Panc1 (cell line): ENCODE data around the gene SLC34A3.

Source experiments
- CTCF ChIP-seq: fragments of 450-650 bp; IDR thresholded peaks from 2 replicates; pipeline ENCODE4 v1.5.1; 2017; ENCODE audit warnings: mild to moderate bottlenecking
- TF ChIP-seq, protein P1 (sequence below), 2 experiments: IDR thresholded peaks; 2 replicates each; pipeline ENCODE4 v1.6.1; 2011 to 2012; ENCODE audit warnings: low read depth in 2 of 2, control low read depth in 1 of 2, low read length in 1 of 2, mild to moderate bottlenecking in 1 of 2, moderate library complexity in 1 of 2; ENCODE audit not compliant: insufficient read depth in 1 of 2

DNA sequence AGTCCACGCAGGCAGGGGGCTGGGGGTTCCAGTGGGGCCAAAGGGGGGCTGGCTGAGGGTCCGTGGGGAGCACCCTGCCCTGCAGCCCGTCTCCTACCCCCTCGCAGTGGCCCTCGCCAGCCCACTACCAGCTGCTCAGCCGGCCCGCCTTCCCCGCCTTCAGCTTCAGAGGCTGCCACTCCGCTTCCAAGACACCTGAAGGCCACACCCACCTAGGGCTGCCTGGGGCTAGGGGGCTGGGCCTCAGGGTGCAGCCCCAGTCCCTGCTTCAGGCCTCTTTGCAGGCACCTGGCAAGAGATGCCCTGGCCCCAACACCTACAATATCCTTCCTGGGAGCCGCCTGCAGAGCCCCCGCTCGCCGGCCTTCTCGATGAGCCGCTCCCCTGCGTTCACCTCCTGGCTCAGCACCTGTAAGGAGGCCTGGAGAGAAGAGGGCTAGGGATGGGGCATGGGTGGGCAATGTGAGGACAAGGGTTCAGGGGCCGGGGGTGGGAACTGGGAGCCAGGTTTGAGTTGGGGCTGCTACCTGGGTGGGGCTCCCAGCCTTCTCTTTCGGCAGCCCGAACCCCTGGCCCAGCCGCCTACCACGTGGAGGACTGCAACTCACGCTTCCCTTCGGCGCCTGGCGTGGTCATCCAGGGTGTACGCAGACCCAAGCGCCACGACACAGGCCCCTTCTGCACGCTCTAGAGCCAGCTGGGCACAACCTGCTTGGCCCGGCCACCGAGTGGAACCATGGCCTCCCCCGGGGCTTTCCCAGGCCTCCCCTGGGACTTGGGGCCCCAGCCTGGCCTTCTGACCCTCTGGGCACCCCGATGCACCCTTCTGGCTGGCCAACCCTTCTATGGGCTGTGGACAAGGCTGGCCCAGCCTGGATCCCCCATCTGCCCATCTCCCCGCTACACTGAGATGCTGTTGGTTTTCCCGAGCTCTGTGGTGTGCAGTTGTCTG is 22.1 kb downstream of the SLC34A3 start:
- TF ChIP-seq CTCF: no peak
- TF ChIP-seq, protein P1, sequence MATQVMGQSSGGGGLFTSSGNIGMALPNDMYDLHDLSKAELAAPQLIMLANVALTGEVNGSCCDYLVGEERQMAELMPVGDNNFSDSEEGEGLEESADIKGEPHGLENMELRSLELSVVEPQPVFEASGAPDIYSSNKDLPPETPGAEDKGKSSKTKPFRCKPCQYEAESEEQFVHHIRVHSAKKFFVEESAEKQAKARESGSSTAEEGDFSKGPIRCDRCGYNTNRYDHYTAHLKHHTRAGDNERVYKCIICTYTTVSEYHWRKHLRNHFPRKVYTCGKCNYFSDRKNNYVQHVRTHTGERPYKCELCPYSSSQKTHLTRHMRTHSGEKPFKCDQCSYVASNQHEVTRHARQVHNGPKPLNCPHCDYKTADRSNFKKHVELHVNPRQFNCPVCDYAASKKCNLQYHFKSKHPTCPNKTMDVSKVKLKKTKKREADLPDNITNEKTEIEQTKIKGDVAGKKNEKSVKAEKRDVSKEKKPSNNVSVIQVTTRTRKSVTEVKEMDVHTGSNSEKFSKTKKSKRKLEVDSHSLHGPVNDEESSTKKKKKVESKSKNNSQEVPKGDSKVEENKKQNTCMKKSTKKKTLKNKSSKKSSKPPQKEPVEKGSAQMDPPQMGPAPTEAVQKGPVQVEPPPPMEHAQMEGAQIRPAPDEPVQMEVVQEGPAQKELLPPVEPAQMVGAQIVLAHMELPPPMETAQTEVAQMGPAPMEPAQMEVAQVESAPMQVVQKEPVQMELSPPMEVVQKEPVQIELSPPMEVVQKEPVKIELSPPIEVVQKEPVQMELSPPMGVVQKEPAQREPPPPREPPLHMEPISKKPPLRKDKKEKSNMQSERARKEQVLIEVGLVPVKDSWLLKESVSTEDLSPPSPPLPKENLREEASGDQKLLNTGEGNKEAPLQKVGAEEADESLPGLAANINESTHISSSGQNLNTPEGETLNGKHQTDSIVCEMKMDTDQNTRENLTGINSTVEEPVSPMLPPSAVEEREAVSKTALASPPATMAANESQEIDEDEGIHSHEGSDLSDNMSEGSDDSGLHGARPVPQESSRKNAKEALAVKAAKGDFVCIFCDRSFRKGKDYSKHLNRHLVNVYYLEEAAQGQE (IDR thresholded peaks at IDR 0.05; ENCODE audit: insufficient read depth in 1 of 2, low read depth in 2 of 2, low read length in 1 of 2): no peak
